HepG2 (cell line): ENCODE results near the gene B3GNT9. TPM values are rescaled to one million over a fixed set of nuclear protein-coding genes. Genes with fewer than 3 reads are reported as not detected.

ENCODE experiments used
- DNMT3B ChIP-seq: conservative IDR thresholded peaks from 2 replicates; pipeline ENCODE4 v1.6.1; 2016; ENCODE audit warnings: missing biosample characterization, control low read depth
- FOXA3 ChIP-seq: IDR thresholded peaks from 2 replicates; pipeline ENCODE4 v1.6.1; 2016; ENCODE audit warnings: missing genetic modification reagents, missing compliant biosample characterization
- IRF2 ChIP-seq: IDR thresholded peaks from 2 replicates; pipeline ENCODE4 v1.6.1; 2018; ENCODE audit warnings: missing genetic modification reagents, missing compliant biosample characterization
- ISX ChIP-seq: sonication (generic); formaldehyde crosslinking; conservative IDR thresholded peaks from 2 replicates; pipeline ENCODE4 v1.5.0; 2020; ENCODE audit warnings: missing genetic modification reagents
- PHB2 ChIP-seq: fragments of 450-650 bp; IDR thresholded peaks from 2 replicates; pipeline ENCODE4 v1.6.1; 2018; ENCODE audit not compliant: partially characterized antibody
- PHF21A ChIP-seq: sonication (generic); formaldehyde crosslinking; IDR thresholded peaks from 2 replicates; pipeline ENCODE4 v1.5.0; 2020; ENCODE audit warnings: mild to moderate bottlenecking, missing genetic modification reagents
- RBM39 ChIP-seq: fragments of 200-400 bp; formaldehyde crosslinking; IDR thresholded peaks from one replicate; pipeline ENCODE4 v1.6.1; 2018; ENCODE audit warnings: antibody characterized with exemption, mild to moderate bottlenecking, low read depth, low read length; ENCODE audit not compliant: poor library complexity, severe bottlenecking
- REL ChIP-seq: sonication (generic); formaldehyde crosslinking; conservative IDR thresholded peaks from 2 replicates; pipeline ENCODE4 v1.8.0; 2022; ENCODE audit warnings: mild to moderate bottlenecking, missing genetic modification reagents, moderate library complexity
- REST ChIP-seq, 2 experiments: IDR thresholded peaks; 2 replicates each; pipeline ENCODE4 v1.6.1; 2011 to 2012; ENCODE audit warnings: low read length in 2 of 2, borderline replicate concordance in 1 of 2, low read depth in 1 of 2, mild to moderate bottlenecking in 1 of 2, moderate library complexity in 1 of 2
- REXO4 ChIP-seq: sonication (generic); formaldehyde crosslinking; IDR thresholded peaks from 2 replicates; pipeline ENCODE4 v1.8.0; 2022; ENCODE audit warnings: missing genetic modification reagents, mild to moderate bottlenecking, borderline replicate concordance
- ZBTB7B ChIP-seq: sonication (generic); formaldehyde crosslinking; IDR thresholded peaks from 2 replicates; pipeline ENCODE4 v1.4.0; 2020; ENCODE audit warnings: missing genetic modification reagents
- ZFP41 ChIP-seq: sonication (generic); formaldehyde crosslinking; IDR thresholded peaks from 2 replicates; pipeline ENCODE4 v1.4.0; 2020; ENCODE audit warnings: mild to moderate bottlenecking, missing genetic modification reagents, borderline replicate concordance
- ZFP82 ChIP-seq: sonication (generic); formaldehyde crosslinking; IDR thresholded peaks from 2 replicates; pipeline ENCODE4 v1.5.1; 2020; ENCODE audit warnings: mild to moderate bottlenecking, missing genetic modification reagents, borderline replicate concordance
- ZNF136 ChIP-seq: sonication (generic); formaldehyde crosslinking; IDR thresholded peaks from 2 replicates; pipeline ENCODE4 v1.8.1; 2022; ENCODE audit warnings: low read depth, mild to moderate bottlenecking, moderate library complexity, missing genetic modification reagents
- ZNF256 ChIP-seq: sonication (generic); formaldehyde crosslinking; conservative IDR thresholded peaks from 2 replicates; pipeline ENCODE4 v1.4.0; 2020; ENCODE audit warnings: missing genetic modification reagents
- ZNF274 ChIP-seq: sonication (generic); formaldehyde crosslinking; IDR thresholded peaks from 2 replicates; pipeline ENCODE4 v1.5.1; 2020; ENCODE audit warnings: mild to moderate bottlenecking, missing genetic modification reagents
- ZNF7 ChIP-seq: IDR thresholded peaks from 2 replicates; pipeline ENCODE4 v1.6.1; 2016; ENCODE audit warnings: missing biosample characterization, missing genetic modification reagents
- ZNF766 ChIP-seq: sonication (generic); formaldehyde crosslinking; IDR thresholded peaks from 2 replicates; pipeline ENCODE4 v1.5.0; 2020; ENCODE audit warnings: missing genetic modification reagents, borderline replicate concordance
- ZNF841 ChIP-seq: sonication (generic); formaldehyde crosslinking; IDR thresholded peaks from 2 replicates; pipeline ENCODE4 v1.8.1; 2023; ENCODE audit warnings: missing genetic modification reagents, borderline replicate concordance
- polyA plus RNA-seq, 8 experiments: library from polyadenylated mRNA; depleted of rRNA in 3 of 8; stranded (reverse) in 7 of 8; unstranded in 1 of 8; fragments of >200 nt; fragmentation: Illumina TruSeq in 4 of 8; extraction: Trizol in 4 of 8; gene quantifications; 2 replicates each; pipeline versions ENCODE4 v1.2.1 to v1.2.3, GENCODE V29; 2011 to 2016; ENCODE audit warnings: low read depth in 4 of 8, missing spikeins in 1 of 8, mixed read lengths in 1 of 8; ENCODE audit not compliant: insufficient read depth in 1 of 8
- total RNA-seq, 5 experiments: library from RNA; depleted of rRNA; stranded (reverse); fragments of >200 nt; fragmentation: Illumina TruSeq; extraction: Trizol; gene quantifications; 2 replicates each; pipeline ENCODE4 v1.2.3, GENCODE V29; 2016; ENCODE audit warnings: low read depth in 1 of 5
- TF ChIP-seq, protein P1 (sequence below), 2 experiments: sonication (generic) in 1 of 2; formaldehyde crosslinking in 1 of 2; IDR thresholded peaks; 2 replicates each; pipeline versions ENCODE4 v1.4.0 to v1.6.1; 2018 to 2020; ENCODE audit warnings: missing genetic modification reagents in 2 of 2, borderline replicate concordance in 1 of 2, low read depth in 1 of 2, mild to moderate bottlenecking in 1 of 2, missing biosample characterization in 1 of 2
- TF ChIP-seq, protein P2 (sequence below): sonication (generic); formaldehyde crosslinking; IDR thresholded peaks from 2 replicates; pipeline ENCODE4 v1.8.0; 2022; ENCODE audit warnings: low read depth, missing genetic modification reagents

B3GNT9 gene
- total and polyA plus RNA-seq, 2 of the 13 experiments (the other 11 are each of a cell fraction or from before 2014, with no cell fraction given) = 1.5 to 3.1 TPM

DNA sequence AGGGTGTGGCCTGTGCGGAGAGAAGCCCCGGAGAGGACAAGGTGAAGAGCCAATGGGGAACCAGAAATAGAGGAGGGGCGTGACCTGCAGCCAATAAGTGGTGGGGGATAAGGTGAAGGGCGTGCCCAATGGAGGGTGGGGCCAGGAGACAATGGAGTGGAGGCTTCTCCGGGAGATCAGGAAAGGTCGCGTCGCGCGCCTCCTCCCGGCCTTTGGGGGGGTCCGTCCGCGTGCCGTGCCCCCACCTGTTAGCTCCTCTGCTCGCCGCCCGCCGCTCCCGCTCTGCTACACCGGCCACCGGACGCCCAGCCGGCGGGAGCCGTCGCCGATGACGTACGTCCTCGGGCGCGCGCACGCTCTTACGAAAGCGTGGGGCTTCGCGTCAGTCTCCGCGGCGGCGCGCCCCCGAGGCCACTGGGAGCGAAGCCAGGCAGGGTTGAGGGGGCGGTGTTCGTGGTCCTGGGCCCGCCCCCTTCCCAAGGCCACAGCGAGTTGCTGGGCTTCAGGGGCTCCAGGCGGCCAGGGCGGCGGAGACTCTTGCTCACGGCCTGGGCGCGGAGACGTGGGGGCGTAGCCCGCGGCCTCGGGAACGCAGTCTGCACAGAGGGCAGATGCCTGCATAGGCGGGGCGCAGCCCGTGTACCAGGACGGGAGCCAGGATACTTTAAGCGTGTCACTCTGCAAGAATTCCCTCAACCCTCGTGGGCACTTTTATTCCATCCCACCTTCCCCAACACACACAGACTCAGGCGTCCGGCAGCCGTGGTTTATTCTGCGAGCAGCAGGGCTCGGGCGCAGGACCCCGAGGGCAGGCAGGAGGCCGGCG, 33.0 kb upstream of the B3GNT9 start, which contains the start of gene MATCAP1 (continued):
- TF ChIP-seq REST (IDR thresholded peaks at IDR 0.05; ENCODE audit: borderline replicate concordance in 1 of 2, low read depth in 1 of 2, low read length in 2 of 2) = peak in 1 of 2 experiments; percentile 64; a peak in 1 of 4 replicates
- TF ChIP-seq, protein P1, sequence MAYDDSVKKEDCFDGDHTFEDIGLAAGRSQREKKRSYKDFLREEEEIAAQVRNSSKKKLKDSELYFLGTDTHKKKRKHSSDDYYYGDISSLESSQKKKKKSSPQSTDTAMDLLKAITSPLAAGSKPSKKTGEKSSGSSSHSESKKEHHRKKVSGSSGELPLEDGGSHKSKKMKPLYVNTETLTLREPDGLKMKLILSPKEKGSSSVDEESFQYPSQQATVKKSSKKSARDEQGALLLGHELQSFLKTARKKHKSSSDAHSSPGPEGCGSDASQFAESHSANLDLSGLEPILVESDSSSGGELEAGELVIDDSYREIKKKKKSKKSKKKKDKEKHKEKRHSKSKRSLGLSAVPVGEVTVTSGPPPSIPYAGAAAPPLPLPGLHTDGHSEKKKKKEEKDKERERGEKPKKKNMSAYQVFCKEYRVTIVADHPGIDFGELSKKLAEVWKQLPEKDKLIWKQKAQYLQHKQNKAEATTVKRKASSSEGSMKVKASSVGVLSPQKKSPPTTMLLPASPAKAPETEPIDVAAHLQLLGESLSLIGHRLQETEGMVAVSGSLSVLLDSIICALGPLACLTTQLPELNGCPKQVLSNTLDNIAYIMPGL (CRISPR knock-in tag; IDR thresholded peaks at IDR 0.05; ENCODE audit: borderline replicate concordance in 1 of 2, low read depth in 1 of 2) = peak; percentile 88 to 94
- TF ChIP-seq FOXA3 = peak; percentile 62; the same call in 1 of the 2 replicates
- peak; percentile 56 for TF ChIP-seq RBM39
- TF ChIP-seq ZNF766 (CRISPR knock-in tag) = no peak; the same call in 1 of the 2 replicates
- TF ChIP-seq ZNF274 = peak; percentile 67
- no peak for TF ChIP-seq ZNF841 (CRISPR knock-in tag)
- TF ChIP-seq DNMT3B (CRISPR knock-in tag) = no peak
- TF ChIP-seq, protein P2, sequence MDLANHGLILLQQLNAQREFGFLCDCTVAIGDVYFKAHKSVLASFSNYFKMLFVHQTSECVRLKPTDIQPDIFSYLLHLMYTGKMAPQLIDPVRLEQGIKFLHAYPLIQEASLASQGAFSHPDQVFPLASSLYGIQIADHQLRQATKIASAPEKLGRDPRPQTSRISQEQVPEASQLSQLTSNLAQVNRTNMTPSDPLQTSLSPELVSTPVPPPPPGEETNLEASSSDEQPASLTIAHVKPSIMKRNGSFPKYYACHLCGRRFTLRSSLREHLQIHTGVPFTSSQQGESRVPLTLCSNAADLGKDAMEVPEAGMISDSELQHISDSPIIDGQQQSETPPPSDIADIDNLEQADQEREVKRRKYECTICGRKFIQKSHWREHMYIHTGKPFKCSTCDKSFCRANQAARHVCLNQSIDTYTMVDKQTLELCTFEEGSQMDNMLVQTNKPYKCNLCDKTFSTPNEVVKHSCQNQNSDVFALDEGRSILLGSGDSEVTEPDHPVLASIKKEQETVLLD = peak; percentile 97
- TF ChIP-seq PHF21A (CRISPR knock-in tag) = peak; percentile 79
- TF ChIP-seq ZNF136 (CRISPR knock-in tag) = peak; percentile 89; the same call in 1 of the 2 replicates
- peak; percentile 25; the same call in 1 of the 2 replicates for TF ChIP-seq ZFP41
- no peak for TF ChIP-seq ISX (CRISPR knock-in tag)
- TF ChIP-seq PHB2 = no peak
- no peak for TF ChIP-seq REL (CRISPR knock-in tag)
- peak; percentile 32; the same call in 1 of the 2 replicates for TF ChIP-seq REXO4 (CRISPR knock-in tag)
- peak; percentile 89 for TF ChIP-seq ZBTB7B (CRISPR knock-in tag)
- 0 out of 2 replicates have a peak, but pooled peaks have one; percentile 15 for TF ChIP-seq ZNF256 (CRISPR knock-in tag)
- no peak for TF ChIP-seq ZNF7 (CRISPR knock-in tag)
- TF ChIP-seq ZFP82 (CRISPR knock-in tag) = peak; percentile 60; the same call in 1 of the 2 replicates
- peak; percentile 85; the same call in 1 of the 2 replicates for TF ChIP-seq IRF2
